Right ventricle myocardium inferior (tissue), 1 donor: Measurements from ENCODE around the gene ADAMTSL1. TPM values are rescaled to one million over a fixed set of nuclear protein-coding genes. Genes with fewer than 3 reads are reported as not detected.

ENCODE experiments used
- ATAC-seq: fragments of 200-7000 bp; cut with Tn5 transposase; one replicate; pipeline ENCODE4 v1.9.1; 2020; ENCODE audit warnings: mild to moderate bottlenecking, moderate library complexity
- DNase-seq: peaks from one replicate; pipeline ENCODE4 v3.0.0; 2021; ENCODE audit errors: missing footprints
- intact Hi-C: fragments of 100-400 bp; cut with DNase I; formaldehyde crosslinking; loops from one replicate; pipeline ENCODE4 v1.11.0; 2022
- total RNA-seq: library from RNA; stranded (reverse); fragmentation: NEBNext Ultra II Directional; extraction: Animal tissue kit (Norgen Biotek cat#: 25700); gene quantifications from one replicate; pipeline ENCODE4 v1.2.1, GENCODE V29; 2021
- donor health status: DM: no; HTN: yes; CAD: no; lungs with severe emphysema.

ADAMTSL1 gene
- total RNA-seq, 1 donor from 2014 or later = 1.9 TPM

GRCh38 chr9:18798508-18799290 lies 324.7 kb downstream of the ADAMTSL1 start:
- no peak for DNase-seq
- intact Hi-C loops = loop anchor here (10.0 kb wide), 1 partner anchor 94 kb away; no protein-coding TSS in a partner anchor
- no peak for ATAC-seq

DNA sequence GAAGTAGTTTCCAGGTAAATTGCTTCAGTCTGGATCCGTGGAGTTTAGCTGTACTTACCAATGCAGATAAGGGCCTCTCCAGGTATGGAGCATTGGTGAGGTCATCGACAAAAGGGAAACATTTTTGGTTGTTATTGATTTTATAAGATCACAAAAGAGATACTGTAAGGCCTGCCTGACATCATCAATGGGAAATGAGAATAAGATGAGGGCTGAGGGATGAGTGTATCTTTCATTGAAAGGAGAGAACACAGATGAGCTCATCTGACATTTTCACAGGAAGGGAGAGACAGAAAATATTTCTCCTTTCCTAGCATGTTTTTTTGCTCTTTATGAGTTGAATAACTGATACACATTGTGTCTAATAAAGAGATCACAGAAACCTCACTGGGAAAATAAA lies 325.5 kb downstream of the ADAMTSL1 start:
- DNase-seq (no peak), ATAC-seq (no peak)
- intact Hi-C loops = loop anchor here (10.0 kb wide), 1 partner anchor 95 kb away; no protein-coding TSS in a partner anchor

DNA sequence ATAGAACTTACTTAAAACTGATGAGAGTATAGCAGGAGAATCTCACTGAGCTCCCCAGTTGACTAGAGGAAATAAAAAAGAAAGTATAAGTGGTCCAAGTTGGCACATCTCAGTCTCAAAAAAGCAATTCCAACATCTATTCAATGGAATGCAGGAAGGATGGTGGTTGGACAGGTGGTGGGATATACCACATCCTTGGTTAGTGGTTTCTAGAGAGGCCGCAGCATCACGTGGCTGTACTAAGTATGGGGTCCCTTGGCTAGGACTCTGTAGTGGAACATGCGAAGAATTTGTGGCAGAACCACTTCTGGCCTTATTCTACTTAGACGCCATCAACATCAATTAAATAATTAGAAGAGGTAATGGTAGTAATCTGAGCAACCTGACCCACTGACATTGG lies 326.6 kb downstream of the ADAMTSL1 start:
- ATAC-seq (no peak), DNase-seq (no peak)
- intact Hi-C loops = no loop called here

DNA sequence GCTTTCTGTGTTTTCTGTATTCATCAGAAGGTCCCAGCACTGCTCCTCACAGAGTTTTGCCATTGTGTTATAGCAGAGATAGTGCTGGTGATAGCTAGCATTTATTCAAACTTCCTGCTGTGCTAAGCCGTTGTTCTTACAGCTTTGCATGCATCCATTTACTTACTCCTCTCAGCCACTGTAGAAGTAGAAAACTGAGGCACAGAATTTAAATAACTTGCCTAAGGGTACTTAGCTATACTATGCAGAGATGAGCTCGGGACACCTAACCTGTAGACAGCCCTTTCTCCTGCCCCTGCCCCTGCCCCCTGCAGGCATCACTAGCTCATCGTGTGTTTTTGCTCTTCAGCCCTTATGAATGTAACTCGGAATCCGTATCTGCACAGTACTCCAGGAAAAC lies 331.4 kb downstream of the ADAMTSL1 start:
- no peak for DNase-seq
- intact Hi-C loops = no loop called here
- ATAC-seq = no peak

GRCh38 chr9:18806232-18807080 lies 332.5 kb downstream of the ADAMTSL1 start:
- DNase-seq (no peak), ATAC-seq (no peak)
- intact Hi-C loops = no loop called here

DNA sequence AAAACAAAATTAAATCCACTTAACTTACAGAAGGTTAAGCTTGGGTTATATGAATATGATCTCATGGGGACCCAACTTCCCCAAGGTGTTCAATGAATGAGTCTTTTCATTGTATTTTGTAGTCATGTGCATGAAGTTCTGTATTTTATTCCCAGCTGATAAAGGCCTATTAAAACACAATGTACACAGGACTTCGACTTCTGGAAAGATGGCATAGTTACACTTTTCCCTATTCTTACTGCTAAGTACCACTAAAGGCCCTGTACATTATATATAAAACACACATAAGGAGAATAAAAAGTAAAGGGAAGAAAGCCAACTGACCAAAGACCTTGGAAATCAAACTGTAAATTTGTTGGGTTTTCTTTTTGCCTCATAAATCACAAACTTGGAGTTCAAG lies 336.6 kb downstream of the ADAMTSL1 start:
- DNase-seq = no peak
- intact Hi-C loops = no loop called here
- no peak for ATAC-seq

- ATAC-seq = no peak
- intact Hi-C loops = no loop called here
- DNase-seq = no peak
Measured at GRCh38 chr9:18811171-18811570, 337.2 kb downstream of the ADAMTSL1 start.

DNA sequence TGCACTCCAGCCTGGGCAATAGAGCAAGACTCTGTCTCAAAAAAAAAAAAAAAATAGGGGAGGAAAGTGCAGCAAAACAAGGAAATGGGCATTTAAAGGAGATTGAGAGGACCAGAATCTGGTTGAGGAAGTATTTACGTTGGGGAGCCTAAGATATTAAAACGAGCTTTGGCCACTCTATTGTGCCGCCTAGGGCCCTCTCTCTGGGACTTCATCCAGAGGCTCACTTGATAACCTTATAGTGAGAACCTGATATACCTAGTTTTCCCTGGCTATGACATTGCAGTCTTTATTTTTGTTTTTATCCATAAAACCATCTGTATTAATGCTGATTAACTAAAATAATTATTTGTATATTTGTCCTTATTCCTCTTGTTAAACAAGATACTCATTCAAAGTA lies 345.5 kb downstream of the ADAMTSL1 start:
- no peak for ATAC-seq
- DNase-seq = no peak
- intact Hi-C loops = no loop called here

- intact Hi-C loops = no loop called here
- DNase-seq (no peak), ATAC-seq (no peak)
Measured at GRCh38 chr9:18820566-18821095, 346.7 kb downstream of the ADAMTSL1 start.

DNA sequence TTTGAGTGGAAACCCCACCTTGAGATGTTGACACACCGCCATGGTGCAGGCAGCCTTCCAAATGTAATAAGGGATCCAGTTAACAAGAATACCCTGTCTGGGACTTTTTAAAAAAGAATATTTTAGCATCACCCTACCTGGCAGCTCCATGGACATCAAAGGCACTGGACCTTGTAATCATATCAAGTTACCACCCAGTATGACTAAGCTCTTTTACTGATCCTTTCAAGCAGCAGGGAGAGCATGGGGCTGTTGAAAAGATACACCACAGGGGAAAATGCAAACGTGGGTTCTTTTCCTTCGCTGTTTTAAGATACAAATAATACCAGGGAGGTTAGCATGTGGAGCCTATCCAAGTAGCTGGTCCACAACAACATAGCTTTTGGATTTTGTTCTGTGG lies 347.8 kb downstream of the ADAMTSL1 start:
- DNase-seq (no peak), ATAC-seq (no peak)
- intact Hi-C loops = no loop called here

- no peak for ATAC-seq
- intact Hi-C loops = no loop called here
- no peak for DNase-seq
Measured at GRCh38 chr9:18822850-18823249, 348.9 kb downstream of the ADAMTSL1 start.

DNA sequence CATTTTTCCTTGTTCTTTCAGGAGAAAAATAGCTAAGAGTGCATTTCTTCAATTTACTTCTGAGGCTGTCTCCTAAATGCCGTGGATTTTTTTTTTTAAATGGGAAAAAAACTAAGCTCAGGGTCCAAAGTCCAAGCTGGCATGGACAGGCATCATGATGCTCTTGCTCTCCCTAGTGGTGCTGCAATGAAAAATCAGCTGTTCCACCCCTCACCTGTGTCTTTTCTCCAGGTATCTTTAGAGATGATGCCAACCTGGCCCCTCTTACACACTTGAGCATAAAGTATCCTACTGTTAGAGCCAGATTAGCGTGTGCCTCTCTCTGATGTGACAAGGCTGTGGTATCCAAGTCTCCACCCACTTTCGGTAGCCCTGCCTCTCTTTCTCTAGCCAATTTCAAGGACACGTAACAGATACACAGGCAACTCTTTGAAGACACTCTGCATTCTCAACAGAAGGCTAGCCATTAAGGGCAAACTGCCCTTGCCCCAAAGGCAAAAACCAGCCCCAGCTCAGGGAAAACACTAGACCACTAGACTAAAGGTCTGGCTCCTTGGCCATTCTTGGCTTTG lies 350.2 kb downstream of the ADAMTSL1 start:
- DNase-seq (no peak), ATAC-seq (no peak)
- intact Hi-C loops = no loop called here

- intact Hi-C loops = no loop called here
- DNase-seq (no peak), ATAC-seq (no peak)
Measured at GRCh38 chr9:18825656-18826170, 351.8 kb downstream of the ADAMTSL1 start.

DNA sequence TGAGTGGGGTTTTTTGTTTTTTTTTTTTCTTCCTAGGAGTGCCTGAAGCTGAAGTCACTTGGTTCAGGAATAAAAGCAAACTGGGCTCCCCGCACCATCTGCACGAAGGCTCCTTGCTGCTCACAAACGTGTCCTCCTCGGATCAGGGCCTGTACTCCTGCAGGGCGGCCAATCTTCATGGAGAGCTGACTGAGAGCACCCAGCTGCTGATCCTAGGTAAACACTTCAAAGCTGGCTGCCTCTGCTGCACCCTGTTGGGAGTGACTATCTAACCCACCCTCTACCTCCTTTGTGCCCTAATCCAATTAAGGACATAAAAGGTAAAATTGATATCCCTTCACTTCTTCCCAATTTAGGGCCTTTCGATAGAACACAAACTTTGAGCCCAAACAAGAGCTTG lies 352.3 kb downstream of the ADAMTSL1 start:
- intact Hi-C loops = no loop called here
- no peak for ATAC-seq
- DNase-seq = no peak

DNA sequence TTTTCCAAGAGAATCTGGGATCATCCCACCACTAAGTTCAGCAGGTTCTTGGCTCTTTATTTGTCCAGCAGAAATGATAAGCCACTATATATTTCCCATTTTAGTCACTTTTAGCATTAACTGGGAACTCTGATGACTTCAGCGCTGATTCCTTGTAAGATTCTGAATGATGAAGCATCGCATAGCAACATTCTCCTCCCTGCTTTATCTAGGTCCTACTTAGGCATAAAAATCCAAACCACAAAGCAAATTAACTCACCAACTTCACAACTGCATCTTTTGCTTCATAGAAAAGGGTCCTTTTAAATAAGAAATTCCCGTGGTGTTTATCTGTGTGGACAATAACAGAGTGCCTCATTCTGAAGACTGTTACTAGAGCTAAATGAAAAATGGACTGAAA lies 355.1 kb downstream of the ADAMTSL1 start:
- ATAC-seq = no peak
- no peak for DNase-seq
- intact Hi-C loops = no loop called here

- ATAC-seq (no peak), DNase-seq (no peak)
- intact Hi-C loops = no loop called here
Measured at GRCh38 chr9:18829873-18830272, 355.9 kb downstream of the ADAMTSL1 start.

DNA sequence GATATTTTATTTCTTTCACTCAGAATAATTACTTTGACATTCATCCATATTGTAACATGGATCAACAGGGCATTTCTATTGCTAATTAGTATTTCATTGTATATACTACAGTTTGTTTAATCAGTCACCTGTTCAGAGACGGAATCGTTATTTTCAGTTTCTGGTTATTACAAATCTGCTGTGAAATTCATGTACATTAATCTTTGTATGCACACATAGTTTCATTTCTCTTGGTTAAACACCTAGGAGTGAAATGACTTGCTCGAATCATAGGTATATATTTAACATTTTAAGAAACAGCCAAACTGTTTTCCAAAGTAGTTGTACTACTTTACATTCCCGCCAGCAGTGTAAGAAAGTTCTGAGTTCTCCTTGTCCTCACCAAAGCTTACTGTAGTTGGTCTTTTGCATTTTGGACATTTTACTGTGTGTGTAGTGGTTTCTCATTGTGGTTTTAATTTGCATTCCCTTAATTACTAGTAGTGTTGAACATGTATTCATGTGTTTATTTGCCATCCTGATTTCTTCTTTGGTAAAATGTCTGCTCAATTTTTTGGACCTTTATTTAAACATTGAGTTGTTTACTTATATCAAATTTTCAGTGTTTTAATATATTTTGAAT lies 360.9 kb downstream of the ADAMTSL1 start:
- intact Hi-C loops = no loop called here
- no peak for ATAC-seq
- DNase-seq = no peak

DNA sequence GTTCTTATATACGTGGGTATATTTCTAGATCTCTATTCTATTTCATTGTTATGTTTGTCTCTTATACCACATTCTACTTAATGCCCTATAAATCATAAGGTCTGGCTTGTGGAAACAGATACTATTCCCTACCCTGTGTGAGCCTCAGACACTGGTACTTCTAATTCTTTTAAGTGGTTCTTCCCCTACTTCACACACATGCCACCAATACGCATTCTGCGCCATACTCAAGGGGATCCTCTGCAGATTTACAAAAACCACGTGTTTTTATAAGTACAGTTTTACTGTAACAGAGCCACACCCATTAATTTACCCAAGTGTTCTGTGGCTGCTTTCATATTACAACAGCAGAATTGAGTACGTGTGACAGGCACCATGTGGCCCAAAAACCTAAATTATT lies 363.4 kb downstream of the ADAMTSL1 start:
- no peak for ATAC-seq
- intact Hi-C loops = no loop called here

More for the DNA sequence above, 363.4 kb downstream of the ADAMTSL1 start:
- no peak for DNase-seq
